Vagina (tissue), 2 donors: Measurements from ENCODE around the gene PDXK.

Experiments
- POLR2A ChIP-seq, 2 donors: fragments of 450-650 bp; IDR thresholded peaks; one replicate each; pipeline ENCODE4 v1.6.1; 2017; ENCODE audit warnings: antibody characterized with exemption in 2 of 2, mild to moderate bottlenecking in 2 of 2, moderate library complexity in 2 of 2
- POLR2AphosphoS5 ChIP-seq, 2 donors: sonication (generic); formaldehyde crosslinking; IDR thresholded peaks; one replicate each; pipeline ENCODE4 v1.9.0; 2017; ENCODE audit warnings: antibody characterized with exemption in 2 of 2, mild to moderate bottlenecking in 2 of 2, low read depth in 1 of 2; ENCODE audit not compliant: insufficient read depth in 1 of 2
- TF ChIP-seq, protein P1 (sequence below), 3 experiments: fragments of 450-650 bp in 2 of 3; fragments of 200-600 bp in 1 of 3; sonication (generic) in 1 of 3; IDR thresholded peaks; one replicate each; pipeline ENCODE4 v1.5.1; 2017 to 2019; ENCODE audit warnings: antibody characterized with exemption in 3 of 3, mild to moderate bottlenecking in 2 of 3, moderate library complexity in 2 of 3

GRCh38 chr21:43749651-43750262 is 30.8 kb downstream of the PDXK start:
- TF ChIP-seq, protein P1, sequence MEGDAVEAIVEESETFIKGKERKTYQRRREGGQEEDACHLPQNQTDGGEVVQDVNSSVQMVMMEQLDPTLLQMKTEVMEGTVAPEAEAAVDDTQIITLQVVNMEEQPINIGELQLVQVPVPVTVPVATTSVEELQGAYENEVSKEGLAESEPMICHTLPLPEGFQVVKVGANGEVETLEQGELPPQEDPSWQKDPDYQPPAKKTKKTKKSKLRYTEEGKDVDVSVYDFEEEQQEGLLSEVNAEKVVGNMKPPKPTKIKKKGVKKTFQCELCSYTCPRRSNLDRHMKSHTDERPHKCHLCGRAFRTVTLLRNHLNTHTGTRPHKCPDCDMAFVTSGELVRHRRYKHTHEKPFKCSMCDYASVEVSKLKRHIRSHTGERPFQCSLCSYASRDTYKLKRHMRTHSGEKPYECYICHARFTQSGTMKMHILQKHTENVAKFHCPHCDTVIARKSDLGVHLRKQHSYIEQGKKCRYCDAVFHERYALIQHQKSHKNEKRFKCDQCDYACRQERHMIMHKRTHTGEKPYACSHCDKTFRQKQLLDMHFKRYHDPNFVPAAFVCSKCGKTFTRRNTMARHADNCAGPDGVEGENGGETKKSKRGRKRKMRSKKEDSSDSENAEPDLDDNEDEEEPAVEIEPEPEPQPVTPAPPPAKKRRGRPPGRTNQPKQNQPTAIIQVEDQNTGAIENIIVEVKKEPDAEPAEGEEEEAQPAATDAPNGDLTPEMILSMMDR (IDR thresholded peaks at IDR 0.05): no peak
- no peak for TF ChIP-seq POLR2AphosphoS5 (IDR thresholded peaks at IDR 0.05; ENCODE audit: insufficient read depth in 1 of 2, low read depth in 1 of 2)
- no peak for TF ChIP-seq POLR2A (IDR thresholded peaks at IDR 0.05)
